NB4 (cell line): Measurements from ENCODE around the gene SIRPB1.

Experiments
- CTCF ChIP-seq: IDR thresholded peaks from one replicate; pipeline ENCODE4 v1.5.1; 2012; ENCODE audit warnings: low read depth, low read length
- MYC ChIP-seq: IDR thresholded peaks from 2 replicates; pipeline ENCODE4 v1.6.1; 2011; ENCODE audit warnings: low read depth, low read length
- POLR2A ChIP-seq: IDR thresholded peaks from 2 replicates; pipeline ENCODE4 v1.6.1; 2011; ENCODE audit warnings: mild to moderate bottlenecking; ENCODE audit not compliant: insufficient read length; ENCODE audit errors: extremely low read depth

- TF ChIP-seq POLR2A (peak; percentile 56), MYC (no peak), CTCF (no peak)
Observed at GRCh38 chr20:1657556-1658334, 37.9 kb upstream of the SIRPB1 start, which contains the start of gene SIRPG.
